NCI-H1417 treated with DMSO at 0.1 percent for 48 hours (cell line): Measurements from ENCODE around the gene TRMT2A.
"Not testable (repeated sequence)": the region's sequence is repeated elsewhere in the genome, so short reads cannot be mapped to it uniquely, and the experiment has no call there.

Experiments
- DNase-seq: peaks from one replicate; lab custom pipeline; 2025; lab: John Stamatoyannopoulos, UW

The TRMT2A gene

GRCh38 chr22:20084547-20085413 lies 32.2 kb downstream of the TRMT2A start:
- DNase-seq = no peak

GRCh38 chr22:20083891-20084546 lies 33.0 kb downstream of the TRMT2A start:
- no peak for DNase-seq

- DNase-seq = no peak
Observed at GRCh38 chr22:20083157-20083890, 33.7 kb downstream of the TRMT2A start.

GRCh38 chr22:20080776-20081654 lies 36.0 kb downstream of the TRMT2A start:
- no peak for DNase-seq

GRCh38 chr22:20080445-20080775 lies 36.6 kb downstream of the TRMT2A start:
- no peak for DNase-seq

GRCh38 chr22:20079745-20080444 lies 37.1 kb downstream of the TRMT2A start, which contains the start of gene DGCR8:
Gene DGCR8 (plus strand): TSS chr22:20080241. CDS start chr22:20085964, 5,723 bp downstream.
- DNase-seq = peak; percentile 42

- no peak for DNase-seq
Observed at GRCh38 chr22:20076627-20077172, 40.3 kb downstream of the TRMT2A start.

GRCh38 chr22:20071524-20071972 lies 45.5 kb downstream of the TRMT2A start:
- no peak for DNase-seq

GRCh38 chr22:20069331-20070042 lies 47.5 kb downstream of the TRMT2A start:
- DNase-seq = no peak

- no peak for DNase-seq
Observed at GRCh38 chr22:20068640-20069039, 48.4 kb downstream of the TRMT2A start.

- DNase-seq = not testable (repeated sequence)
Observed at GRCh38 chr22:20067384-20067682, 49.7 kb downstream of the TRMT2A start.

GRCh38 chr22:20066617-20067383 lies 50.2 kb downstream of the TRMT2A start:
- DNase-seq = no peak

GRCh38 chr22:20065896-20066616 lies 51.0 kb downstream of the TRMT2A start:
- DNase-seq = no peak

GRCh38 chr22:20064545-20065262 lies 52.3 kb downstream of the TRMT2A start:
- no peak for DNase-seq

- DNase-seq = no peak
Observed at GRCh38 chr22:20064140-20064480, 52.9 kb downstream of the TRMT2A start.

GRCh38 chr22:20063271-20064139 lies 53.5 kb downstream of the TRMT2A start:
- DNase-seq = no peak

- no peak for DNase-seq
Observed at GRCh38 chr22:20062766-20063083, 54.3 kb downstream of the TRMT2A start.
